Heart right ventricle (tissue), 16 donors: Measurements from ENCODE around the gene EIF3CL. TPM values are rescaled to one million over a fixed set of nuclear protein-coding genes. Genes with fewer than 3 reads are reported as not detected.
A peak's percentile ranks its signal among the peaks of the same experiment; 100 is the strongest.
"Not testable (repeated sequence)": the region's sequence is repeated elsewhere in the genome, so short reads cannot be mapped to it uniquely, and the experiment has no call there.

Source experiments
- ATAC-seq, 8 donors: fragments of 200-7000 bp; cut with Tn5 transposase; one replicate each; pipeline ENCODE4 v1.9.1; 2020; ENCODE audit warnings: mild to moderate bottlenecking in 8 of 8, moderate library complexity in 8 of 8, moderate number of reproducible peaks in 1 of 8
- DNase-seq, 2 donors: peaks; one replicate each; pipeline ENCODE4 v3.0.0-alpha.2; 2020
- H3K27ac ChIP-seq, 10 donors: fragments of 200-600 bp; sonication (generic) in 2 of 10; one replicate each; pipeline versions ENCODE4 v1.5.0 to v1.8.0; 2020 to 2022; ENCODE audit warnings: mild to moderate bottlenecking in 3 of 10
- H3K27me3 ChIP-seq, 7 donors: fragments of 200-600 bp; one replicate each; pipeline ENCODE4 v1.8.0; 2021 to 2022; ENCODE audit warnings: mild to moderate bottlenecking in 2 of 7
- H3K36me3 ChIP-seq, 9 donors: fragments of 200-600 bp; sonication (generic) in 1 of 9; one replicate each; pipeline versions ENCODE4 v1.5.0 to v1.8.0; 2020 to 2022; ENCODE audit warnings: mild to moderate bottlenecking in 2 of 9
- H3K4me1 ChIP-seq, 9 donors: fragments of 200-600 bp; sonication (generic) in 1 of 9; one replicate each; pipeline versions ENCODE4 v1.5.0 to v1.8.0; 2020 to 2022; ENCODE audit warnings: mild to moderate bottlenecking in 4 of 9
- H3K4me3 ChIP-seq, 10 donors: fragments of 200-600 bp; sonication (generic) in 2 of 10; one replicate each; pipeline versions ENCODE4 v1.5.0 to v1.8.0; 2020 to 2022; ENCODE audit warnings: mild to moderate bottlenecking in 7 of 10, moderate library complexity in 2 of 10
- H3K9me3 ChIP-seq, 11 donors: fragments of 200-600 bp in 10 of 11; sonication (generic) in 2 of 11; one replicate each; pipeline versions ENCODE4 v1.5.0 to v1.8.0; 2013 to 2022; ENCODE audit warnings: mild to moderate bottlenecking in 2 of 11, control low read depth in 1 of 11, moderate library complexity in 1 of 11
- WGBS, 2 donors: extraction: QIAGEN DNeasy Blood & Tissue Kit; methylation state at CpG; one replicate each; pipeline ENCODE4 v1.1.7; 2013; ENCODE audit warnings: inconsistent platforms in 1 of 2; 5-methylcytosine and 5-hydroxymethylcytosine counted together
- intact Hi-C, 10 donors: fragments of 100-400 bp; cut with DNase I; formaldehyde crosslinking; loops; one replicate each; pipeline versions ENCODE4 v1.11.1 to v1.14.2; 2022
- polyA plus RNA-seq, 2 donors: library from polyadenylated mRNA; stranded (reverse); fragments of 200-250 nt; gene quantifications; one replicate each; pipeline ENCODE4 v1.2.3, GENCODE V29; 2013
- total RNA-seq, 10 donors: library from RNA; stranded (reverse); fragmentation: NEBNext Ultra II Directional in 3 of 10; extraction: Animal tissue kit (Norgen Biotek cat#: 25700) in 3 of 10; gene quantifications; one replicate each; pipeline versions ENCODE4 v1.2.1 to v1.2.4, GENCODE V29; 2021 to 2023
- TF ChIP-seq, protein P1 (sequence below), 9 donors: fragments of 200-600 bp; sonication (generic) in 2 of 9; IDR thresholded peaks; one replicate each; pipeline versions ENCODE4 v1.5.0 to v1.8.0; 2021 to 2022; ENCODE audit warnings: antibody characterized with exemption in 9 of 9, mild to moderate bottlenecking in 5 of 9, moderate library complexity in 1 of 9
- donor health status: Arrhythmogenic right ventricular cardiomyopathy.
- donor health status: ischemic (EF 13 %, LVEDD 7.1; RV severe dilation, severe dysfunction).
- donor health status: healthy with polysubstance abuse.
- donor health status: DM: no; HTN: yes; CAD: no.
- donor health status: DM: no; HTN: no; CAD: no.
- donor health status: ischemic (EF 25% LVEDD 6.9; RV normal size, moderate dysfunction).
- donor health status: ischemic (EF 25% LVEDD 5.7; RV mildly dilated, moderate dysfunction).
- donor health status: healthy.
- donor health status: DM: yes; HTN: yes; CAD: no.
- donor health status: Ischemic cardiomyopathy.
- donor health status: ischemic (EF 35%, LVEDD 5.7; RV mildly dilated, moderate dysfunction).
- donor health status: nonischemic (EF 11% LVEDD 7.7; RV severe dilation, severe dysfunction).
- donor health status: DM: yes; HTN: yes; CAD: no.
- donor health status: PGD.
- donor health status: ischemic (EF 29% LVEDD 5.4; RV normal size, mild dysfunction).
- donor health status: nonischemic (EF 23%, LVEDD 6.1; RV moderate dilation, normal function).

Gene EIF3CL
- total and polyA plus RNA-seq, 12 donors: 10.3 to 103 (median 47.2) TPM

DNA sequence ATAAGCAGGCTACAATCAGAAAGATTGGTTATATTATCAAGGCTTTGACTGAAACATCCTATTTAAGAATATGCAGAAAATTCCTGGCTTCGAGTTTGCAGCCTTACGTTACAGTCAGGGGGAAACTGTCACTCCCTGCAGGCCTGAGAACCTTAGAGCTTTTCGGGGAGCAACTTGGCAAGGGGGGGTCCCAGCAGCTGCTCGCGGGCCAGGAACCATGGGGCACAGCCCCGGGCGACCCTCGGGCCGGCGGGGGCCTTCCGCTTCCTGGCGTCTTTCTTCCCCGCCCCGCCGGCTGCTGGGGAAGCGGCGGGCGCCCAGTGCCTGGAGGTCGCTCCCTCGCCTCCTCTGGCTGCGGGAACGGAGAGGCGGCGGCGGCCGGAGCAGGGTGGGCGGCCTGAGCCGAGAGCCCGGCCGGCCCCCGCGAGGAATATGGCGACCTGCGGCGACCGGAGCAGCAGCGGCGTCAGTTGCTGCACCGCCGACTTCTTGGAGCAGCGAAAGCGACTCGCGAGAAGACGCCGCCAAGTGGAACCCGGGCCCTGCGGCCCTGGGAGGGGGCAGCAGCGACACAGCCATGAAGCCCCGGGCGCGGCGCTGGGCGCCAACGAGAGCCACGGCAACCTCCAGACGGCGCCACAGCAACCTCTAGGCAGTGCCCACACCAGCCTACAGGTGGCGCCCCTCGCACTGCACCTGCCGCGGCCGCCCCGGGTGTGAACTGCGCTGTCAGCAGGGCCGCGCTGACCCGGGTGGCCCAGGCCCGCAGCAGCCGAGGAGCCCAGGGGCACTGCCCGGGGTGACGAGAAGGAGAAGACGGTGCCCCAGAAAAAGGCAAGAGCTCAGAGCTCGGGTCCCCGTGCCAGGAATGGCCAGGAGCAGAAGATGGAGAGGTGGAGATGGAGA is 39.1 kb downstream of the EIF3CL start:
- intact Hi-C loops, H3K4me1 ChIP-seq, H3K36me3 ChIP-seq, H3K9me3 ChIP-seq, H3K27me3 ChIP-seq, H3K27ac ChIP-seq, DNase-seq: not testable (repeated sequence)
- peak; percentile 96 to 98 (median 98) for ATAC-seq
- peak overlapping the region in 1 of 10 donors; percentile 22 for H3K4me3 ChIP-seq
- TF ChIP-seq, protein P1, sequence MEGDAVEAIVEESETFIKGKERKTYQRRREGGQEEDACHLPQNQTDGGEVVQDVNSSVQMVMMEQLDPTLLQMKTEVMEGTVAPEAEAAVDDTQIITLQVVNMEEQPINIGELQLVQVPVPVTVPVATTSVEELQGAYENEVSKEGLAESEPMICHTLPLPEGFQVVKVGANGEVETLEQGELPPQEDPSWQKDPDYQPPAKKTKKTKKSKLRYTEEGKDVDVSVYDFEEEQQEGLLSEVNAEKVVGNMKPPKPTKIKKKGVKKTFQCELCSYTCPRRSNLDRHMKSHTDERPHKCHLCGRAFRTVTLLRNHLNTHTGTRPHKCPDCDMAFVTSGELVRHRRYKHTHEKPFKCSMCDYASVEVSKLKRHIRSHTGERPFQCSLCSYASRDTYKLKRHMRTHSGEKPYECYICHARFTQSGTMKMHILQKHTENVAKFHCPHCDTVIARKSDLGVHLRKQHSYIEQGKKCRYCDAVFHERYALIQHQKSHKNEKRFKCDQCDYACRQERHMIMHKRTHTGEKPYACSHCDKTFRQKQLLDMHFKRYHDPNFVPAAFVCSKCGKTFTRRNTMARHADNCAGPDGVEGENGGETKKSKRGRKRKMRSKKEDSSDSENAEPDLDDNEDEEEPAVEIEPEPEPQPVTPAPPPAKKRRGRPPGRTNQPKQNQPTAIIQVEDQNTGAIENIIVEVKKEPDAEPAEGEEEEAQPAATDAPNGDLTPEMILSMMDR (IDR thresholded peaks at IDR 0.05): peak in 4 of 9 donors; percentile 15 to 33 (median 24)
- WGBS, 2 donors: 0 to 3% methylated on average over 9 to 10 of the region's 75 CpGs

DNA sequence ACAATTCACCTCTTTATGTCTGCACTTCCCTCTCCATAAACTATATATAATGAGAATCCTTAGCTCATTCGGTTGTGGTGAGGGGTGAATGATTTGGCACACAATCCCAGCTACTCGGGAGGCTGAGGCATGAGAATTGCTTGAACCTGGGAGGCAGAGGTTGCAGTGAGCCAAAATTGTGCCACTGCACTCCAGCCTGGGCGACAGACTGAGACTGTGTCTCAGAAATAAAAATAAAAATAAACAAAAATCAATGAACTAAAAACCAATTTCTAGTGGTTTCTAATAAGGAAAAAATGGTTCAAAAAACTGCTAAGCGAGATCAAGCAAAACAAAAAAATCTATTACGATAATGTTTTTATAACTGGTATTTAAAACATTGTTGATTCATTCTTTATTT is 40.2 kb downstream of the EIF3CL start, which contains the start of gene NPIPB6:
TSS of gene NPIPB6 (minus strand) at position 101 of the 400 bp plus-strand sequence. CDS start 686 bp downstream, outside the sequence.
- H3K4me3 ChIP-seq, intact Hi-C loops, DNase-seq, H3K36me3 ChIP-seq, H3K9me3 ChIP-seq, H3K27ac ChIP-seq, ATAC-seq, H3K27me3 ChIP-seq, H3K4me1 ChIP-seq: not testable (repeated sequence)
- WGBS, 2 donors: no CpG with 5 or more reads among the region's 5 CpGs

DNA sequence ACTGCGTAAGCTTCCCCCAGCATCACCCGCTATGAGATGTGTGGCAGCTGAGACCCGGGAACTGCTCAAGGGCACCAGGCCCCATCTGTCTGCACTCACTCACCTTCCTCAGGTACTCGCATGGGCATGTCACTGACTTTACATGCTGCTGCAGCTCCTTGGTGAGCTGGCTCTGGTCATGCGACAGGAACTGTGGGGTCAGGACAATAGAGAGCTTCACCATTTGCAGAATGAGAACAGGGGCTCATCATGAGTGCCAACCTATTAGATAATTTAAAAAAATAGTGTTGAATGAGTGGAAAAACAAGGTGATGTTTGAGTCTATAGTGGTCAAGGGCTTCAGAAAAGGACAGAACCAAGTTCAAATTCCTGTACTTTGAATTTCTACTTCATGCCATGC is 41.0 kb downstream of the EIF3CL start:
- H3K27ac ChIP-seq, ATAC-seq, H3K9me3 ChIP-seq, H3K4me1 ChIP-seq, H3K36me3 ChIP-seq, intact Hi-C loops, H3K27me3 ChIP-seq, DNase-seq, H3K4me3 ChIP-seq: not testable (repeated sequence)
- WGBS, 2 donors: 96 to 98% methylated on average over 2 of the region's 5 CpGs

GRCh38 chr16:28338230-28338629 is 65.4 kb downstream of the EIF3CL start:
- not testable (repeated sequence) for H3K27me3 ChIP-seq, DNase-seq
- WGBS, 2 donors: 85 to 87% methylated on average over 5 of the region's 6 CpGs

DNA sequence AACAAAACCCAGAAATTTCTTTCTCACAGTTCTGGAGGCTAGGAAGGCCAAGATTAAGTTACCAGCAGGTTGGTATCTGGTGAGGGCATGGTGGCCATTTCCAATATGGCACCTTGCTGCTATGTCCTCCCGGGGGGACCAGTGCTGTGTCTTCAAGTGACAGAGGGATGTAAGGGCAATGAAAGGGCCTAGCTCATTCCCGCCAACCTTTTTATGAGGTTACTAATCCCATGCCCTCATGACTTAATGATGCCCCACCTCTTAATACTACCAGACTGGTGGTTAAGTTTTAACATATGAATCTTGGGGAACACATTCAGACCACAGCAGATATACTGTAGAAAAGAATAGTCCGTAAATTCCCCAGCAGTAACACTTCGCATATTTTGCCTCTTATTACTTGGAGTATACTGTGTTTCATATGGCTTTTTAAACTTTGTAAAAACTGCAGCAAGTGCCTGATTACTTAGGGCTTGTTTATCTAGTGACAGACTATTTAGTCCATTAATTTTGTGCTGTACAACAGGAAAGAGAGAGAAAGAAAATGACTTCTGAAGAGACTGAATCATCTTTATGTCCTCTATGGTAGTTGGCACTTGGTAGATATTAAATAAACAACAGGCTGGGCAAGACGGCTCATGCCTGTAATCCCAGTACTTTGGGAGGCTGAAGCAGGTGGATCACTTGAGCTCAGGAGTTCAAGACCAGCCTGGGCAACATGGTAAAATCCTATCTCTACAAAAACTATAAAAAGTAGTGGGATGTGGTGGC is 66.5 kb downstream of the EIF3CL start:
- ATAC-seq, H3K9me3 ChIP-seq, intact Hi-C loops, H3K27ac ChIP-seq, H3K36me3 ChIP-seq, H3K4me1 ChIP-seq, DNase-seq, H3K4me3 ChIP-seq, H3K27me3 ChIP-seq: not testable (repeated sequence)
- WGBS, 2 donors: 87 to 89% methylated on average over 5 of the region's 5 CpGs

More at GRCh38 chr16:28338230-28338629, 65.4 kb downstream of the EIF3CL start:
- H3K27ac ChIP-seq, H3K4me3 ChIP-seq, intact Hi-C loops, H3K4me1 ChIP-seq, H3K36me3 ChIP-seq, ATAC-seq, H3K9me3 ChIP-seq: not testable (repeated sequence)

DNA sequence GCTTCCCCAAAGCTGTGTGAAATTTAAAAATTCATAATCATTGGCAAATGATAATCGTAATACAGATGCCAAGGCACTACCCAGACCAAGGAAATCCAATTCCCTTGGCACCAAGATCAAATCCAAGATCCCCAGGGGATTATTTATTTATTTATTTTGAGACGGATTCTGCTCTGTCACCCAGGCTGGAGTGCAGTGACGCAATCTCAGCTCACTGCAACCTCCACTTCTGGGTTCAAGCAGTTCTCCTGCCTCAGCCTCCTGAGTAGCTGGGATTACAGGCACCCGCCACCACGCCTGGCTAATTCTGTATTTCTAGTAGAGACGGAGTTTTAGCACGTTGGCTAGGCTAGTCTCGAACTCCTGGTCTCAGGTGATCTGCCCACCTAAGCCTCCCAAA is 68.0 kb downstream of the EIF3CL start:
- not testable (repeated sequence) for ATAC-seq
- whole genome bisulfite sequencing, 2 donors: 86 to 93% methylated on average over 8 of the region's 8 CpGs

DNA sequence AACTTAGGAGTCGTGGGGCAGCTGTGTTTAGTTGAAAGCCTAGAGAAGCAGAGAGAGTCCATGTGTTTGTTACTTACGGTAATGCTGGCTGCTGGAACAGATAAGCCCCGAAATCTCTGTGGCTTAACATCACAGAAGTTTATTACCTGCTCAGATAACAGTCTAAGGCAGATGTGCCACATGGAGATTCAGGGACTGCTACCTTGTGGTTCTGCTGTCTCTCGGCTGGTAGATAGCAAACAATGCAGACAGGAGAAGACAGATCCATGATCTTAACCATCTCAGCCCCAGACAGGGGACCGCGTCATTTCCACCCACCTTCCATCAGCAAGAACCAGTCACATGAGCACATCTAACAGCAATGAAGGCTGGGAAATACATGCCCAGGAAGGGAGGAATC is 71.0 kb downstream of the EIF3CL start:
- H3K4me1 ChIP-seq, H3K4me3 ChIP-seq, DNase-seq, intact Hi-C loops, H3K9me3 ChIP-seq, H3K27ac ChIP-seq, H3K36me3 ChIP-seq, ATAC-seq, H3K27me3 ChIP-seq: not testable (repeated sequence)
- WGBS, 2 donors: 49 to 68% methylated on average over 3 to 6 of the region's 6 CpGs

More for the DNA sequence above, 68.0 kb downstream of the EIF3CL start:
- H3K4me3 ChIP-seq, H3K36me3 ChIP-seq, H3K4me1 ChIP-seq, DNase-seq, H3K27ac ChIP-seq, H3K9me3 ChIP-seq, H3K27me3 ChIP-seq, intact Hi-C loops: not testable (repeated sequence)

DNA sequence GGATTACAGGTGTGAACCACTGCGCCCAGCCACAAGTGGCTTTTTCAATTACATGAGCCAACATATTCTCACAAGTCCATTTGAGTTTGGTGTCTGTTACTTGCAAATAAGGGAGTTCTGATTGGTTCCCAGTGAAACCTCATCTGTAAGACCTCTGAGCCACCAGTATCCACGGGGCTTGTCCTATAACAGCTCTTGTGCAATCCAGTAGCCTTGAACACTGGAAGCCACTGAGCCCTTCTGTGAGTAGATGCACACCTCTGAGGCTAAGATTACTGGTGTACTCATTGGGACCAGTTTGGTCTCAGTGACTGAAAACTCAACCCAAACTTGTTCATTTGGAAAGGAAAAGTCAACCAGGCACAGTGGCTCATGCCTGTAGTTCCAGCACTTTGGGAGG is 72.7 kb downstream of the EIF3CL start:
- ATAC-seq, H3K4me1 ChIP-seq, H3K9me3 ChIP-seq, intact Hi-C loops, H3K27me3 ChIP-seq, H3K36me3 ChIP-seq, DNase-seq, H3K4me3 ChIP-seq, H3K27ac ChIP-seq: not testable (repeated sequence)
- WGBS, 2 donors: 67 to 83% methylated on average over 2 of the region's 2 CpGs

GRCh38 chr16:28330232-28330631 is 73.4 kb downstream of the EIF3CL start:
- H3K9me3 ChIP-seq, H3K4me3 ChIP-seq, ATAC-seq, H3K27ac ChIP-seq, H3K36me3 ChIP-seq, H3K27me3 ChIP-seq, H3K4me1 ChIP-seq, intact Hi-C loops, DNase-seq: not testable (repeated sequence)
- WGBS, 2 donors: 26 to 44% methylated on average over 8 to 9 of the region's 9 CpGs
